DMS 273 (cell line): ENCODE results near the gene KRTAP4-8.
"Not testable (repeated sequence)": the region's sequence is repeated elsewhere in the genome, so short reads cannot be mapped to it uniquely, and the experiment has no call there.

Source experiments
- DNase-seq: peaks from one replicate; lab custom pipeline; 2025; ENCODE audit not compliant: unreplicated experiment; lab: John Stamatoyannopoulos, UW

The KRTAP4-8 gene

GRCh38 chr17:41108728-41109386 is 10.9 kb upstream of the KRTAP4-8 start:
- DNase-seq = not testable (repeated sequence)

- DNase-seq = no peak
These were observed 10.1 kb upstream of the KRTAP4-8 start for GRCh38 chr17:41107941-41108450.

GRCh38 chr17:41105347-41105746 is 7.4 kb upstream of the KRTAP4-8 start, which contains the start of gene KRTAP4-9:
Gene KRTAP4-9, plus strand, starts transcription at chr17:41105389. Its CDS starts 0 bp downstream, at chr17:41105389.
- not testable (repeated sequence) for DNase-seq

- DNase-seq = not testable (repeated sequence)
These were observed 6.6 kb upstream of the KRTAP4-8 start for GRCh38 chr17:41104386-41105038.

- no peak for DNase-seq
These were observed 6.0 kb upstream of the KRTAP4-8 start for GRCh38 chr17:41103896-41104295.

GRCh38 chr17:41101586-41102259 is 3.8 kb upstream of the KRTAP4-8 start, which contains the start of gene KRTAP4-16:
Gene KRTAP4-16, minus strand, starts transcription at chr17:41102209. Its CDS starts 0 bp downstream, at chr17:41102209.
- no peak for DNase-seq

GRCh38 chr17:41099682-41100480 is 1.9 kb upstream of the KRTAP4-8 start:
- DNase-seq = not testable (repeated sequence)

- no peak for DNase-seq
These were observed 539 bp upstream of the KRTAP4-8 start for GRCh38 chr17:41098481-41098880.

GRCh38 chr17:41096055-41096454 is 1.9 kb downstream of the KRTAP4-8 start:
- DNase-seq = no peak

- DNase-seq = not testable (repeated sequence)
These were observed 9.1 kb downstream of the KRTAP4-8 start for GRCh38 chr17:41088760-41089352.

GRCh38 chr17:41084100-41084856 is 13.7 kb downstream of the KRTAP4-8 start, which contains the start of gene KRTAP4-7:
Gene KRTAP4-7, plus strand, starts transcription at chr17:41084150. Its CDS starts 57 bp downstream, at chr17:41084207.
- not testable (repeated sequence) for DNase-seq

GRCh38 chr17:41083427-41083826 is 14.5 kb downstream of the KRTAP4-8 start:
- not testable (repeated sequence) for DNase-seq

GRCh38 chr17:41082626-41083025 is 15.3 kb downstream of the KRTAP4-8 start:
- DNase-seq = no peak

- DNase-seq = no peak
These were observed 21.2 kb downstream of the KRTAP4-8 start for GRCh38 chr17:41076788-41077187.

- no peak for DNase-seq
These were observed 24.3 kb downstream of the KRTAP4-8 start for GRCh38 chr17:41073676-41074075.

GRCh38 chr17:41071606-41072360 is 26.2 kb downstream of the KRTAP4-8 start:
- peak; percentile 70 for DNase-seq

GRCh38 chr17:41069031-41069430 is 28.9 kb downstream of the KRTAP4-8 start:
- DNase-seq = no peak

GRCh38 chr17:41067281-41067680 is 30.7 kb downstream of the KRTAP4-8 start:
- no peak for DNase-seq
